ENCODE results near the gene KRT73.

DNA sequence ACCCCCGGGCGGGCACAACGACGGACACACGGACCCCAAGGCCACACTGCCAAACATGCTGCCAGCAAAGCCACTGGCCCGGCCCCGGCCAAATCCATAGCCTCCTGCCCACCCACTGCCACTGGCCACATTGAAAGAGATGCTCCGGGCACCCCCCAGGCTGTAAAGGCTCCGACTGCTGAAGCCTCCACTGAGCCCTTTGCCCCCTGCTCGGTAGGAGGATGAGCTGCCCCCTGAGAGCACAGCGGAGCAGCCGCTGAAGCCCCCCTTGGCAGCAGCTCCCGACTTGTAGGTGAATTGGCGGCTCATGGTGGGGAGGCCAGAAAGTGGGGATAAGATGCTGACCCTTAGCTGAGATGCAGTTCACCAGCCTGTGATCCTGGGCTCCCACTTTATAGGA is at the start of gene KRT73:
- TF ChIP-seq SMAD4 (CRISPR knock-in tag; IDR thresholded peaks at IDR 0.05) (no peak), CREB1 (CRISPR knock-in tag; IDR thresholded peaks at IDR 0.05) (no peak), ZNF263 (CRISPR knock-in tag; IDR thresholded peaks at IDR 0.05; ENCODE audit: low read depth) (no peak), ESRRA (CRISPR knock-in tag; IDR thresholded peaks at IDR 0.05; ENCODE audit: borderline replicate concordance) (no peak), SP1 (CRISPR knock-in tag; conservative IDR thresholded peaks at IDR 0.05) (no peak), NR3C1 (CRISPR knock-in tag; conservative IDR thresholded peaks at IDR 0.05; ENCODE audit: low read depth) (no peak), NR2C2 (CRISPR knock-in tag; IDR thresholded peaks at IDR 0.05) (no peak), TEAD4 (CRISPR knock-in tag; IDR thresholded peaks at IDR 0.05) (no peak)
- TF ChIP-seq, protein P1, sequence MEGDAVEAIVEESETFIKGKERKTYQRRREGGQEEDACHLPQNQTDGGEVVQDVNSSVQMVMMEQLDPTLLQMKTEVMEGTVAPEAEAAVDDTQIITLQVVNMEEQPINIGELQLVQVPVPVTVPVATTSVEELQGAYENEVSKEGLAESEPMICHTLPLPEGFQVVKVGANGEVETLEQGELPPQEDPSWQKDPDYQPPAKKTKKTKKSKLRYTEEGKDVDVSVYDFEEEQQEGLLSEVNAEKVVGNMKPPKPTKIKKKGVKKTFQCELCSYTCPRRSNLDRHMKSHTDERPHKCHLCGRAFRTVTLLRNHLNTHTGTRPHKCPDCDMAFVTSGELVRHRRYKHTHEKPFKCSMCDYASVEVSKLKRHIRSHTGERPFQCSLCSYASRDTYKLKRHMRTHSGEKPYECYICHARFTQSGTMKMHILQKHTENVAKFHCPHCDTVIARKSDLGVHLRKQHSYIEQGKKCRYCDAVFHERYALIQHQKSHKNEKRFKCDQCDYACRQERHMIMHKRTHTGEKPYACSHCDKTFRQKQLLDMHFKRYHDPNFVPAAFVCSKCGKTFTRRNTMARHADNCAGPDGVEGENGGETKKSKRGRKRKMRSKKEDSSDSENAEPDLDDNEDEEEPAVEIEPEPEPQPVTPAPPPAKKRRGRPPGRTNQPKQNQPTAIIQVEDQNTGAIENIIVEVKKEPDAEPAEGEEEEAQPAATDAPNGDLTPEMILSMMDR (IDR thresholded peaks at IDR 0.05) = no peak
- TF ChIP-seq, protein P2, sequence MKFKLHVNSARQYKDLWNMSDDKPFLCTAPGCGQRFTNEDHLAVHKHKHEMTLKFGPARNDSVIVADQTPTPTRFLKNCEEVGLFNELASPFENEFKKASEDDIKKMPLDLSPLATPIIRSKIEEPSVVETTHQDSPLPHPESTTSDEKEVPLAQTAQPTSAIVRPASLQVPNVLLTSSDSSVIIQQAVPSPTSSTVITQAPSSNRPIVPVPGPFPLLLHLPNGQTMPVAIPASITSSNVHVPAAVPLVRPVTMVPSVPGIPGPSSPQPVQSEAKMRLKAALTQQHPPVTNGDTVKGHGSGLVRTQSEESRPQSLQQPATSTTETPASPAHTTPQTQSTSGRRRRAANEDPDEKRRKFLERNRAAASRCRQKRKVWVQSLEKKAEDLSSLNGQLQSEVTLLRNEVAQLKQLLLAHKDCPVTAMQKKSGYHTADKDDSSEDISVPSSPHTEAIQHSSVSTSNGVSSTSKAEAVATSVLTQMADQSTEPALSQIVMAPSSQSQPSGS (CRISPR knock-in tag; IDR thresholded peaks at IDR 0.05; ENCODE audit: borderline replicate concordance, low read depth) = no peak
- TF ChIP-seq, protein P3, sequence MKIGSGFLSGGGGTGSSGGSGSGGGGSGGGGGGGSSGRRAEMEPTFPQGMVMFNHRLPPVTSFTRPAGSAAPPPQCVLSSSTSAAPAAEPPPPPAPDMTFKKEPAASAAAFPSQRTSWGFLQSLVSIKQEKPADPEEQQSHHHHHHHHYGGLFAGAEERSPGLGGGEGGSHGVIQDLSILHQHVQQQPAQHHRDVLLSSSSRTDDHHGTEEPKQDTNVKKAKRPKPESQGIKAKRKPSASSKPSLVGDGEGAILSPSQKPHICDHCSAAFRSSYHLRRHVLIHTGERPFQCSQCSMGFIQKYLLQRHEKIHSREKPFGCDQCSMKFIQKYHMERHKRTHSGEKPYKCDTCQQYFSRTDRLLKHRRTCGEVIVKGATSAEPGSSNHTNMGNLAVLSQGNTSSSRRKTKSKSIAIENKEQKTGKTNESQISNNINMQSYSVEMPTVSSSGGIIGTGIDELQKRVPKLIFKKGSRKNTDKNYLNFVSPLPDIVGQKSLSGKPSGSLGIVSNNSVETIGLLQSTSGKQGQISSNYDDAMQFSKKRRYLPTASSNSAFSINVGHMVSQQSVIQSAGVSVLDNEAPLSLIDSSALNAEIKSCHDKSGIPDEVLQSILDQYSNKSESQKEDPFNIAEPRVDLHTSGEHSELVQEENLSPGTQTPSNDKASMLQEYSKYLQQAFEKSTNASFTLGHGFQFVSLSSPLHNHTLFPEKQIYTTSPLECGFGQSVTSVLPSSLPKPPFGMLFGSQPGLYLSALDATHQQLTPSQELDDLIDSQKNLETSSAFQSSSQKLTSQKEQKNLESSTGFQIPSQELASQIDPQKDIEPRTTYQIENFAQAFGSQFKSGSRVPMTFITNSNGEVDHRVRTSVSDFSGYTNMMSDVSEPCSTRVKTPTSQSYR (CRISPR knock-in tag; IDR thresholded peaks at IDR 0.05) = no peak
- TF ChIP-seq, protein P4, sequence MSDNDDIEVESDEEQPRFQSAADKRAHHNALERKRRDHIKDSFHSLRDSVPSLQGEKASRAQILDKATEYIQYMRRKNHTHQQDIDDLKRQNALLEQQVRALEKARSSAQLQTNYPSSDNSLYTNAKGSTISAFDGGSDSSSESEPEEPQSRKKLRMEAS (CRISPR knock-in tag; IDR thresholded peaks at IDR 0.05) = no peak
- TF ChIP-seq, protein P5, sequence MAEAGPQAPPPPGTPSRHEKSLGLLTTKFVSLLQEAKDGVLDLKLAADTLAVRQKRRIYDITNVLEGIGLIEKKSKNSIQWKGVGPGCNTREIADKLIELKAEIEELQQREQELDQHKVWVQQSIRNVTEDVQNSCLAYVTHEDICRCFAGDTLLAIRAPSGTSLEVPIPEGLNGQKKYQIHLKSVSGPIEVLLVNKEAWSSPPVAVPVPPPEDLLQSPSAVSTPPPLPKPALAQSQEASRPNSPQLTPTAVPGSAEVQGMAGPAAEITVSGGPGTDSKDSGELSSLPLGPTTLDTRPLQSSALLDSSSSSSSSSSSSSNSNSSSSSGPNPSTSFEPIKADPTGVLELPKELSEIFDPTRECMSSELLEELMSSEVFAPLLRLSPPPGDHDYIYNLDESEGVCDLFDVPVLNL (CRISPR knock-in tag; IDR thresholded peaks at IDR 0.05; ENCODE audit: borderline replicate concordance, low read depth) = no peak
- TF ChIP-seq, protein P6, sequence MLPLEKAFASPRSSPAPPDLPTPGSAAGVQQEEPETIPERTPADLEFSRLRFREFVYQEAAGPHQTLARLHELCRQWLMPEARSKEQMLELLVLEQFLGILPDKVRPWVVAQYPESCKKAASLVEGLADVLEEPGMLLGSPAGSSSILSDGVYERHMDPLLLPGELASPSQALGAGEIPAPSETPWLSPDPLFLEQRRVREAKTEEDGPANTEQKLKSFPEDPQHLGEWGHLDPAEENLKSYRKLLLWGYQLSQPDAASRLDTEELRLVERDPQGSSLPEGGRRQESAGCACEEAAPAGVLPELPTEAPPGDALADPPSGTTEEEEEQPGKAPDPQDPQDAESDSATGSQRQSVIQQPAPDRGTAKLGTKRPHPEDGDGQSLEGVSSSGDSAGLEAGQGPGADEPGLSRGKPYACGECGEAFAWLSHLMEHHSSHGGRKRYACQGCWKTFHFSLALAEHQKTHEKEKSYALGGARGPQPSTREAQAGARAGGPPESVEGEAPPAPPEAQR (CRISPR knock-in tag; IDR thresholded peaks at IDR 0.05) = no peak
